ENCODE data around the gene RINT1.

DNA sequence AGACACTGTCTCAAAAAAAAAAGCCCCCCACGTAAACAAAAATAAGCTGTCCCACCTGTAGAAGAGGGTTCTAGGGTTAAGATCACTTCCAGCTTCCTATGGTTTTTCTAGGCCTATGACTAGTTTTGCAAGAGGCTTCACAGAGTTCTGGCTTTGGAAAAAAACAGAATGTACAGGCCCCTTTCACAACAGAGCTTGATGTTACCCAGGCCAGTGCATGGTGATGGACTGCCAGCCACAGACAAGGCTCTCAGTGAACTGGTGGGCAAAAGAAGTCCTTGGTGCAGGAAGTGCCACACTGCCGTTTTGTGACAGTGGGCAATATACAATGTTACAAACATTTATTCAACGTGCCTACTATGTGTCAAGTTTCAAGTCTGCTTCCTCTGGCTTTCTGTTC lies 67.5 kb downstream of the RINT1 start:
- TF ChIP-seq, protein P1, sequence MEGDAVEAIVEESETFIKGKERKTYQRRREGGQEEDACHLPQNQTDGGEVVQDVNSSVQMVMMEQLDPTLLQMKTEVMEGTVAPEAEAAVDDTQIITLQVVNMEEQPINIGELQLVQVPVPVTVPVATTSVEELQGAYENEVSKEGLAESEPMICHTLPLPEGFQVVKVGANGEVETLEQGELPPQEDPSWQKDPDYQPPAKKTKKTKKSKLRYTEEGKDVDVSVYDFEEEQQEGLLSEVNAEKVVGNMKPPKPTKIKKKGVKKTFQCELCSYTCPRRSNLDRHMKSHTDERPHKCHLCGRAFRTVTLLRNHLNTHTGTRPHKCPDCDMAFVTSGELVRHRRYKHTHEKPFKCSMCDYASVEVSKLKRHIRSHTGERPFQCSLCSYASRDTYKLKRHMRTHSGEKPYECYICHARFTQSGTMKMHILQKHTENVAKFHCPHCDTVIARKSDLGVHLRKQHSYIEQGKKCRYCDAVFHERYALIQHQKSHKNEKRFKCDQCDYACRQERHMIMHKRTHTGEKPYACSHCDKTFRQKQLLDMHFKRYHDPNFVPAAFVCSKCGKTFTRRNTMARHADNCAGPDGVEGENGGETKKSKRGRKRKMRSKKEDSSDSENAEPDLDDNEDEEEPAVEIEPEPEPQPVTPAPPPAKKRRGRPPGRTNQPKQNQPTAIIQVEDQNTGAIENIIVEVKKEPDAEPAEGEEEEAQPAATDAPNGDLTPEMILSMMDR (IDR thresholded peaks at IDR 0.05; ENCODE audit: low read depth, low read length) = no peak
- no peak for TF ChIP-seq EZH2phosphoT487 (IDR thresholded peaks at IDR 0.05; ENCODE audit: low read depth)
